Panc1 (cell line): ENCODE results near the gene LRRC73. TPM values are rescaled to one million over a fixed set of nuclear protein-coding genes. Genes with fewer than 3 reads are reported as not detected.

Source experiments
- ATAC-seq: fragments of 200-7000 bp; cut with Tn5 transposase; 2 replicates; pipeline ENCODE4 v1.9.1; 2020; ENCODE audit warnings: mild to moderate bottlenecking, moderate library complexity
- BruUV-seq: library from RNA; stranded (reverse); fragments of 400-500 nt; replicated peaks from 2 replicates; lab custom pipeline; 2021; lab: Mats Ljungman, UMichigan
- CTCF ChIA-PET: fragments of 300-600 bp; sonication (Branson Sonifier 250); formaldehyde crosslinking; loops from one replicate; lab custom pipeline; 2022; ENCODE audit warnings: antibody characterized with exemption; lab: Charles Lee
- POLR2A ChIA-PET: fragments of 300-600 bp; sonication (Branson Sonifier 250); formaldehyde crosslinking; loops from one replicate; lab custom pipeline; 2022; ENCODE audit warnings: antibody characterized with exemption; lab: Charles Lee
- DNase-seq: peaks from one replicate; pipeline ENCODE4 v3.0.0-alpha.2; 2010; ENCODE audit warnings: low read depth, low spot score
- H3K27ac ChIP-seq: 2 replicates; pipeline ENCODE4 v1.5.1; 2011; ENCODE audit warnings: mild to moderate bottlenecking, low read length, inconsistent platforms
- H3K27me3 ChIP-seq: fragments of 200-500 bp; sonication (Bioruptor generic); 2 replicates; pipeline ENCODE4 v1.6.0; 2014; ENCODE audit warnings: low read length, inconsistent platforms; ENCODE audit not compliant: control insufficient read depth, insufficient read depth
- H3K36me3 ChIP-seq: fragments of 200-500 bp; sonication (Bioruptor generic); 2 replicates; pipeline ENCODE4 v1.5.1; 2014; ENCODE audit warnings: inconsistent platforms, mild to moderate bottlenecking, low read length, moderate library complexity; ENCODE audit not compliant: control insufficient read depth, insufficient read depth
- H3K4me1 ChIP-seq: 2 replicates; pipeline ENCODE4 v1.5.1; 2011; ENCODE audit warnings: inconsistent platforms, mild to moderate bottlenecking, low read length, moderate library complexity; ENCODE audit not compliant: control insufficient read depth, insufficient read depth
- H3K4me3 ChIP-seq, 2 experiments: 2 replicates each; pipeline ENCODE4 v1.5.1; 2011 to 2012; ENCODE audit warnings: low read depth in 2 of 2, low read length in 2 of 2, mild to moderate bottlenecking in 2 of 2, inconsistent platforms in 1 of 2, moderate library complexity in 1 of 2
- H3K9me3 ChIP-seq: fragments of 200-500 bp; sonication (Bioruptor generic); 2 replicates; pipeline ENCODE4 v1.5.1; 2014; ENCODE audit warnings: low read depth, mild to moderate bottlenecking, inconsistent platforms, low read length, moderate library complexity; ENCODE audit not compliant: control insufficient read depth, insufficient read depth
- CTCF ChIP-seq: fragments of 450-650 bp; IDR thresholded peaks from 2 replicates; pipeline ENCODE4 v1.5.1; 2017; ENCODE audit warnings: mild to moderate bottlenecking
- POLR2AphosphoS5 ChIP-seq: IDR thresholded peaks from 2 replicates; pipeline ENCODE4 v1.6.1; 2012; ENCODE audit warnings: mild to moderate bottlenecking, low read depth, low read length, moderate library complexity
- REST ChIP-seq, 2 experiments: IDR thresholded peaks; 2 replicates each; pipeline ENCODE4 v1.6.1; 2011 to 2012; ENCODE audit warnings: low read depth in 2 of 2, control low read depth in 1 of 2, low read length in 1 of 2, mild to moderate bottlenecking in 1 of 2, moderate library complexity in 1 of 2; ENCODE audit not compliant: insufficient read depth in 1 of 2
- SIN3A ChIP-seq: IDR thresholded peaks from 2 replicates; pipeline ENCODE4 v1.6.1; 2012; ENCODE audit warnings: low read depth, mild to moderate bottlenecking, low read length, moderate library complexity, borderline replicate concordance; ENCODE audit not compliant: insufficient read depth
- TCF7L2 ChIP-seq: IDR thresholded peaks from 2 replicates; pipeline ENCODE4 v1.6.1; 2011; ENCODE audit warnings: mild to moderate bottlenecking, low read depth, low read length, inconsistent platforms
- in situ Hi-C: cut with HindIII; loops from 2 replicates; pipeline ENCODE4 v1.10.0; 2016; ENCODE audit warnings: low sequenced_read_pairs, low pct_unique_long_range_greater_than_20kb
- intact Hi-C: fragments of 100-400 bp; cut with micrococcal nuclease; formaldehyde crosslinking; loops from one replicate; pipeline ENCODE4 v1.10.0; 2022; ENCODE audit not compliant: unreplicated experiment
- total RNA-seq: library from RNA; stranded (reverse); gene quantifications from one replicate; pipeline ENCODE4 v1.2.1, GENCODE V29; 2021; ENCODE audit not compliant: unreplicated experiment

The LRRC73 gene
- total RNA-seq, 1 experiment from 2014 or later: 2.9 TPM

- intact Hi-C loops: no loop called here
- CTCF ChIA-PET: no interaction called here
Measured at GRCh38 chr6:43515808-43516207, 5.7 kb upstream of the LRRC73 start.

GRCh38 chr6:43511824-43512415, 1.8 kb upstream of the LRRC73 start:
- no peak overlapping the region for H3K4me3 ChIP-seq
- no peak overlapping the region for H3K27ac ChIP-seq
- intact Hi-C loops (no loop called here), in situ Hi-C loops (no loop called here)
- no peak for DNase-seq
- CTCF ChIA-PET: no interaction called here
- POLR2A ChIA-PET: no interaction called here
- H3K4me1 ChIP-seq: peaks cover 20% of the 10 kb centered on the region
- no peaks in the 10 kb centered on the region for H3K9me3 ChIP-seq
- BruUV-seq: no TSS peak
- H3K36me3 ChIP-seq: peaks cover 8% of the 10 kb centered on the region; the same call in 1 of the 2 replicates
- no peak for ATAC-seq
- TF ChIP-seq REST (IDR thresholded peaks at IDR 0.05; ENCODE audit: insufficient read depth in 1 of 2, low read depth in 2 of 2, low read length in 1 of 2): no peak
- no peak for TF ChIP-seq SIN3A
- no peak for TF ChIP-seq CTCF
- TF ChIP-seq POLR2AphosphoS5: no peak
- no peak for TF ChIP-seq TCF7L2
- H3K27me3 ChIP-seq: no peaks in the 10 kb centered on the region

More at GRCh38 chr6:43515808-43516207, 5.7 kb upstream of the LRRC73 start:
- POLR2A ChIA-PET: no interaction called here
- H3K4me1 ChIP-seq: peaks cover 17% of the 10 kb centered on the region
- H3K9me3 ChIP-seq: no peaks in the 10 kb centered on the region
- no peaks in the 10 kb centered on the region for H3K27me3 ChIP-seq
- H3K36me3 ChIP-seq: peaks cover 23% of the 10 kb centered on the region
- TF ChIP-seq REST (IDR thresholded peaks at IDR 0.05; ENCODE audit: insufficient read depth in 1 of 2, low read depth in 2 of 2, low read length in 1 of 2) (no peak), TCF7L2 (no peak), POLR2AphosphoS5 (no peak), SIN3A (no peak), CTCF (no peak)
- peak overlapping the region; percentile 86 for H3K27ac ChIP-seq
- peak overlapping the region; percentile 90 to 100 for H3K4me3 ChIP-seq
- DNase-seq (no peak), ATAC-seq (no peak)
- in situ Hi-C loops: no loop called here
- TSS peak; percentile 89 for BruUV-seq
